OCI-LY3 (cell line): ENCODE results near the gene PPP3CB.

Experiments
- H2AFZ ChIP-seq: fragments of 200-600, 300-600 bp; shearing (Covaris generic); 2 replicates; pipeline ENCODE4 v1.6.0; 2014; ENCODE audit warnings: antibody characterized with exemption, low read depth, low read length
- H3K27ac ChIP-seq: fragments of 200-600, 300-600 bp; sonication (generic); 2 replicates; pipeline ENCODE4 v1.5.1; 2014; ENCODE audit warnings: mild to moderate bottlenecking, low read length, moderate library complexity, mixed read lengths
- H3K27me3 ChIP-seq: fragments of 200-600, 300-600 bp; sonication (generic); 2 replicates; pipeline ENCODE4 v1.6.1; 2014; ENCODE audit warnings: low read depth, low read length, mixed read lengths
- H3K36me3 ChIP-seq: fragments of 200-600, 300-600 bp; sonication (generic); replicated peaks from 2 replicates; pipeline ENCODE3; 2014; ENCODE audit warnings: low read depth, low read length, mixed read lengths
- H3K4me1 ChIP-seq: fragments of 300-600, 200-600 bp; sonication (generic); 2 replicates; pipeline ENCODE4 v1.6.1; 2014; ENCODE audit warnings: low read length, mixed read lengths
- H3K4me2 ChIP-seq: fragments of 200-600, 300-600 bp; sonication (generic); 2 replicates; pipeline ENCODE4 v1.6.1; 2014; ENCODE audit warnings: low read length, mixed read lengths
- H3K4me3 ChIP-seq: fragments of 300-600, 200-600 bp; sonication (generic); 2 replicates; pipeline ENCODE4 v1.5.1; 2014; ENCODE audit warnings: antibody characterized with exemption, mild to moderate bottlenecking, low read length, moderate library complexity
- H3K79me2 ChIP-seq: fragments of 300-600, 200-600 bp; shearing (Covaris generic); 2 replicates; pipeline ENCODE4 v1.6.1; 2014; ENCODE audit warnings: mild to moderate bottlenecking, low read length, mixed read lengths
- H3K9ac ChIP-seq: fragments of 300-600, 200-600 bp; shearing (Covaris generic); 2 replicates; pipeline ENCODE4 v1.6.0; 2014; ENCODE audit warnings: mild to moderate bottlenecking, low read length, moderate library complexity
- H3K9me3 ChIP-seq: fragments of 200-600, 300-600 bp; shearing (Covaris generic); 2 replicates; pipeline ENCODE4 v1.6.1; 2014; ENCODE audit warnings: low read length, mixed read lengths; ENCODE audit not compliant: insufficient read depth
- H4K20me1 ChIP-seq: fragments of 200-600, 300-600 bp; sonication (generic); 2 replicates; pipeline ENCODE4 v1.6.1; 2016; ENCODE audit warnings: low read length, mixed read lengths; ENCODE audit not compliant: insufficient read depth
- EZH2phosphoT487 ChIP-seq: fragments of 200-600 bp; shearing (Covaris generic); IDR thresholded peaks from 2 replicates; pipeline ENCODE4 v1.6.1; 2018; ENCODE audit warnings: antibody characterized with exemption, mixed run types, low read depth
- TF ChIP-seq, protein P1 (sequence below): fragments of 200-600, 300-600 bp; sonication (generic); IDR thresholded peaks from 2 replicates; pipeline ENCODE4 v1.5.1; 2014; ENCODE audit warnings: antibody characterized with exemption, low read length, low read depth

PPP3CB gene

DNA sequence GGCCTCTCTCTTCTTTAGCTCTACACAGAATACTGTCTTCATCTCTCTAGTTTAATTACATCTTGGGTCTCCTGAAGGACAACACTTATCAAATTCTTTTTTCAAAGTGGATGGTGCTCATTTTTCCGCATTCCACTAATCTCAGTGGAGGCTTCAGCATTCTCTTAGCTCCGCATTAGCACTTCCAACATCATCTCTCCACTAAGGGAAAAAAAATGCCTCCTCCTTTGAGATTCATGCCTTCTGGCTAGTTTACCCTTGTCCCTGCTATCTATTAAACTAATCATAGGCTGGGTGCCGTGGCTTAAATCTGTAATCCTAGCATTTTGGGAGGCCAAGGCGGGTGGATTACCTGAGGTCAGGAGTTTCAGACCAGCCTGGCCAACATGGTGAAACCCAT lies 9.2 kb downstream of the PPP3CB start:
- Histone ChIP-seq H3K79me2 (peaks cover 15% of the 10 kb centered on the region; the same call in 1 of the 2 replicates), H3K27ac (no peak overlapping the region), H3K36me3 (peaks cover 6% of the 10 kb centered on the region), H3K9me3 (no peaks in the 10 kb centered on the region), H4K20me1 (no peaks in the 10 kb centered on the region; the same call in 1 of the 2 replicates), H3K27me3 (no peaks in the 10 kb centered on the region), H3K4me3 (no peak overlapping the region), H3K4me2 (no peak overlapping the region), H2AFZ (no peak overlapping the region), H3K9ac (no peak overlapping the region), H3K4me1 (no peaks in the 10 kb centered on the region)
- TF ChIP-seq, protein P1, sequence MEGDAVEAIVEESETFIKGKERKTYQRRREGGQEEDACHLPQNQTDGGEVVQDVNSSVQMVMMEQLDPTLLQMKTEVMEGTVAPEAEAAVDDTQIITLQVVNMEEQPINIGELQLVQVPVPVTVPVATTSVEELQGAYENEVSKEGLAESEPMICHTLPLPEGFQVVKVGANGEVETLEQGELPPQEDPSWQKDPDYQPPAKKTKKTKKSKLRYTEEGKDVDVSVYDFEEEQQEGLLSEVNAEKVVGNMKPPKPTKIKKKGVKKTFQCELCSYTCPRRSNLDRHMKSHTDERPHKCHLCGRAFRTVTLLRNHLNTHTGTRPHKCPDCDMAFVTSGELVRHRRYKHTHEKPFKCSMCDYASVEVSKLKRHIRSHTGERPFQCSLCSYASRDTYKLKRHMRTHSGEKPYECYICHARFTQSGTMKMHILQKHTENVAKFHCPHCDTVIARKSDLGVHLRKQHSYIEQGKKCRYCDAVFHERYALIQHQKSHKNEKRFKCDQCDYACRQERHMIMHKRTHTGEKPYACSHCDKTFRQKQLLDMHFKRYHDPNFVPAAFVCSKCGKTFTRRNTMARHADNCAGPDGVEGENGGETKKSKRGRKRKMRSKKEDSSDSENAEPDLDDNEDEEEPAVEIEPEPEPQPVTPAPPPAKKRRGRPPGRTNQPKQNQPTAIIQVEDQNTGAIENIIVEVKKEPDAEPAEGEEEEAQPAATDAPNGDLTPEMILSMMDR: no peak
- TF ChIP-seq EZH2phosphoT487: no peak

DNA sequence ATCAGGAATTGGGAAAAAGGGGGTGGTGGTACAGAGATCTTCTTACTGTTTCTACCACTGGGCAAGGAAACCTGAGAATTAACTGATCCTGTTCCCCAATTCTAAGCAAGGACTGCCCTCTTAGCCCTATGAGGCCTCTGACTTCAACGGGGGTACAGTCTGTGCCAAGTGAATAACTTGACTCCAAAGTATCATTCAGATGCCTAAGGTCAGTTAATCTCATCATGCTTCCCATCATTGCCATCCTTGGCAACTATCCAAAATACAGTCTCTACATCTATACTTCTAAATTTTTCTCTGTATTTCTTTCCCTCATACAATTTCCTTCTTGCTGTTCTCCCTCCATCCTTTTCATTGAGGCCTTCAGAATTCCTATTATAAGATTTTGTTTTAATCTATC lies 10.5 kb downstream of the PPP3CB start:
- TF ChIP-seq, protein P1: no peak
- no peak for TF ChIP-seq EZH2phosphoT487

DNA sequence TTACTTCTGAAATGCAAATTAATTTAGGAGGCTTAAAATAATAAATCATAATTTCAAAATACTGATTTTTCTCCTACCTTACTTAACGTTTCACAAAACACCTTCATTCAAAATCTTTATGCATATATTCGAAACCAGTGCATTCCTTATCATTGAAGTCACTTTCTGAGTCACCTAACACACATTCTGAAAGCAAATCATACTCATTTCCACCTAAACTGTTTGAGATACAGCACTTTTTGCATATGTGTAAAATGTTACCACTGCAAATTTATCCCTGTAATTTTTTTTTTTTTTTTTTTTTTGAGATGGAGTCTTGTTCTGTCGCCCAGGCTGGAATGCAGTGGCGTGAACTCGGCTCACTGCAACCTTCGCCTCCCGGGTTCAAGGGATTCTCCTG lies 15.7 kb downstream of the PPP3CB start:
- no peak for TF ChIP-seq EZH2phosphoT487
- TF ChIP-seq, protein P1: no peak
- Histone ChIP-seq H3K4me2 (peak overlapping the region; percentile 47), H3K4me1 (peaks cover 26% of the 10 kb centered on the region), H2AFZ (no peak overlapping the region), H3K27ac (no peak overlapping the region), H4K20me1 (no peaks in the 10 kb centered on the region), H3K9me3 (no peaks in the 10 kb centered on the region), H3K79me2 (peaks cover 7% of the 10 kb centered on the region; the same call in 1 of the 2 replicates), H3K9ac (no peak overlapping the region), H3K36me3 (peaks cover 14% of the 10 kb centered on the region), H3K27me3 (no peaks in the 10 kb centered on the region), H3K4me3 (peak overlapping the region; percentile 38)

More for the DNA sequence above, 10.5 kb downstream of the PPP3CB start:
- no peak overlapping the region for H2AFZ ChIP-seq
- H3K4me3 ChIP-seq: no peak overlapping the region
- H3K36me3 ChIP-seq: peaks cover 6% of the 10 kb centered on the region
- H4K20me1 ChIP-seq: no peaks in the 10 kb centered on the region; the same call in 1 of the 2 replicates
- no peak overlapping the region for H3K4me2 ChIP-seq
- peaks cover 5% of the 10 kb centered on the region for H3K4me1 ChIP-seq
- H3K9ac ChIP-seq: no peak overlapping the region
- H3K27ac ChIP-seq: no peak overlapping the region
- no peaks in the 10 kb centered on the region for H3K27me3 ChIP-seq
- no peaks in the 10 kb centered on the region for H3K9me3 ChIP-seq
- H3K79me2 ChIP-seq: peaks cover 11% of the 10 kb centered on the region; the same call in 1 of the 2 replicates

DNA sequence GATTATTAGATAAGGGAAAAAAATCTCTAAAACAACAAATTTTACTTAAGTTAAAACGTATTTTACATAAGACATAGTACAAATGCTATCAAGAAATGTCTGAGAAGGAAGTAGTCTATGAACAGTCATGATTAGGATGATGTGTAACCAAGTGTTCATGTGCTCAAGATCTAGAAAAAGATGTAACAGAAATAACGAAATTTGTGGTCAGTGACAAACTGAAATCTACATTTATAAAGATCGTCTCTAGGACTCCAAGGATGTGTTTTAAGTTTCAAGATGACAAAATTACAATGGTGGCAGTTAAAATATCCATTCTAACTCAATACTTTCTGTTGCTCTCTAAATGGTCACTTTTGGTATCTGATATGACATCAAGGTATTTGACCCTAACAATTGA lies 17.2 kb downstream of the PPP3CB start:
- H3K4me1 ChIP-seq: peaks cover 26% of the 10 kb centered on the region
- peaks cover 7% of the 10 kb centered on the region; the same call in 1 of the 2 replicates for H3K79me2 ChIP-seq
- H3K9ac ChIP-seq: no peak overlapping the region
- peaks cover 19% of the 10 kb centered on the region for H3K36me3 ChIP-seq
- H3K27ac ChIP-seq: 0 out of 2 replicates have a peak overlapping the region, but pooled peaks have one; percentile 11
- H3K9me3 ChIP-seq: no peaks in the 10 kb centered on the region
- H4K20me1 ChIP-seq: no peaks in the 10 kb centered on the region
- H3K27me3 ChIP-seq: no peaks in the 10 kb centered on the region
- no peak overlapping the region for H3K4me3 ChIP-seq
- H2AFZ ChIP-seq: no peak overlapping the region
- TF ChIP-seq, protein P1: no peak
- no peak for TF ChIP-seq EZH2phosphoT487
- peak overlapping the region; percentile 35; the same call in 1 of the 2 replicates for H3K4me2 ChIP-seq
